GM12878 (cell line): ENCODE data around the gene RPS27L. TPM values are rescaled to one million over a fixed set of nuclear protein-coding genes. Genes with fewer than 3 reads are reported as not detected.

Experiments
- ASH2L ChIP-seq: fragments of 300-600, 200-600 bp; sonication (generic); IDR thresholded peaks from 2 replicates; pipeline ENCODE4 v1.6.1; 2017; ENCODE audit warnings: low read depth, mild to moderate bottlenecking, borderline replicate concordance
- CHD4 ChIP-seq: fragments of 200-600 bp; sonication (generic); IDR thresholded peaks from 2 replicates; pipeline ENCODE4 v1.6.1; 2016; ENCODE audit warnings: mild to moderate bottlenecking
- CTCF ChIP-seq, 3 experiments: IDR thresholded peaks in 2 of 3; conservative IDR thresholded peaks in 1 of 3; 2 replicates each; pipeline ENCODE4 v1.5.1; 2011; ENCODE audit warnings: low read depth in 3 of 3, low read length in 3 of 3, mild to moderate bottlenecking in 3 of 3, control low read depth in 2 of 3, moderate library complexity in 2 of 3, inconsistent platforms in 1 of 3, mixed read lengths in 1 of 3; ENCODE audit not compliant: control insufficient read depth in 2 of 3, insufficient read depth in 1 of 3; ENCODE audit errors: extremely low read depth in 1 of 3
- DPF2 ChIP-seq: fragments of 450-650 bp; IDR thresholded peaks from 2 replicates; pipeline ENCODE4 v1.6.1; 2017; ENCODE audit warnings: mild to moderate bottlenecking
- HDAC6 ChIP-seq: fragments of 200-600 bp; sonication (generic); IDR thresholded peaks from one replicate; pipeline ENCODE4 v1.8.0; 2017; ENCODE audit warnings: antibody characterized with exemption; ENCODE audit not compliant: unreplicated experiment
- KDM1A ChIP-seq: fragments of 200-600 bp; sonication (generic); IDR thresholded peaks from 2 replicates; pipeline ENCODE4 v1.6.1; 2016; ENCODE audit warnings: borderline replicate concordance
- KLF5 ChIP-seq: fragments of 450-650 bp; IDR thresholded peaks from 2 replicates; pipeline ENCODE4 v1.6.1; 2014; ENCODE audit warnings: mild to moderate bottlenecking; ENCODE audit not compliant: partially characterized antibody
- NR2C2 ChIP-seq: IDR thresholded peaks from 2 replicates; pipeline ENCODE4 v1.6.1; 2011; ENCODE audit warnings: borderline replicate concordance, low read depth; ENCODE audit not compliant: control insufficient read depth, insufficient read length
- POLR2AphosphoS5 ChIP-seq: IDR thresholded peaks from 2 replicates; pipeline ENCODE4 v1.6.1; 2011; ENCODE audit warnings: mild to moderate bottlenecking, low read length, inconsistent platforms
- RAD21 ChIP-seq: IDR thresholded peaks from 2 replicates; pipeline ENCODE4 v1.6.1; 2011; ENCODE audit warnings: mild to moderate bottlenecking, low read depth, low read length, moderate library complexity; ENCODE audit not compliant: insufficient read depth
- RELB ChIP-seq: fragments of 450-650 bp; IDR thresholded peaks from 2 replicates; pipeline ENCODE4 v1.6.1; 2017; ENCODE audit warnings: low read depth, mild to moderate bottlenecking, moderate library complexity
- SIX5 ChIP-seq: IDR thresholded peaks from 2 replicates; pipeline ENCODE4 v1.6.1; 2011; ENCODE audit warnings: mild to moderate bottlenecking, low read depth, low read length, moderate library complexity; ENCODE audit not compliant: severe bottlenecking
- SMAD1 ChIP-seq: fragments of 450-650 bp; IDR thresholded peaks from 2 replicates; pipeline ENCODE4 v1.6.1; 2018; ENCODE audit warnings: mild to moderate bottlenecking, low read depth; ENCODE audit not compliant: partially characterized antibody
- STAT3 ChIP-seq: IDR thresholded peaks from 2 replicates; pipeline ENCODE4 v1.6.1; 2011; ENCODE audit warnings: low read depth, low read length, improper control_type of control experiment
- YY1 ChIP-seq: IDR thresholded peaks from 2 replicates; pipeline ENCODE4 v1.6.1; 2011; ENCODE audit warnings: low read depth, mild to moderate bottlenecking, low read length
- ZBTB11 ChIP-seq: fragments of 450-650 bp; formaldehyde crosslinking; IDR thresholded peaks from 2 replicates; pipeline ENCODE4 v1.5.0; 2022; ENCODE audit warnings: mild to moderate bottlenecking, missing genetic modification characterization
- ZBTB40 ChIP-seq: fragments of 450-650 bp; IDR thresholded peaks from 2 replicates; pipeline ENCODE4 v1.6.1; 2016; ENCODE audit warnings: mild to moderate bottlenecking, moderate library complexity, borderline replicate concordance
- ZNF24 ChIP-seq: fragments of 450-650 bp; IDR thresholded peaks from 2 replicates; pipeline ENCODE4 v1.6.1; 2017; ENCODE audit warnings: antibody characterized with exemption, mild to moderate bottlenecking
- polyA plus RNA-seq, 11 experiments: library from polyadenylated mRNA; depleted of rRNA in 4 of 11; unstranded in 6 of 11; stranded (reverse) in 5 of 11; fragments of >200 nt; fragmentation: Nextera tagmentation in 4 of 11; fragmentation: Illumina TruSeq in 1 of 11; extraction: Ambion mirVana in 4 of 11; extraction: Trizol in 1 of 11; gene quantifications; 1 replicate in 1 of 11; 2 replicates in 10 of 11; pipeline versions ENCODE4 v1.2.1 to v1.2.3, GENCODE V29; 2011 to 2016; ENCODE audit warnings: inconsistent platforms in 2 of 11, missing spikeins in 2 of 11, low read depth in 1 of 11
- total RNA-seq, 4 experiments: library from RNA; depleted of rRNA in 3 of 4; stranded (reverse); fragments of >200 nt in 3 of 4; fragmentation: Illumina TruSeq in 1 of 4; extraction: Trizol in 1 of 4; gene quantifications; 2 replicates each; pipeline versions ENCODE4 v1.2.1 to v1.2.3, GENCODE V29; 2013 to 2021

Gene RPS27L
- total and polyA plus RNA-seq, 10 of the 15 experiments (the other 5 are each of a cell fraction or from before 2014, with no cell fraction given), result 133 to 970 (median 220) TPM

- no peak for TF ChIP-seq ZBTB11 (CRISPR knock-in tag)
- no peak for TF ChIP-seq STAT3
- TF ChIP-seq ZBTB40, result peak; percentile 63; the same call in 1 of the 2 replicates
- TF ChIP-seq DPF2, result peak; percentile 82
- no peak for TF ChIP-seq SIX5
- TF ChIP-seq HDAC6, result peak; percentile 82
- TF ChIP-seq RELB, result peak; percentile 50; the same call in 1 of the 2 replicates
- peak; percentile 90; the same call in 1 of the 2 replicates for TF ChIP-seq ASH2L
- no peak for TF ChIP-seq CTCF (IDR thresholded peaks at IDR 0.05 in 2 of 3, conservative IDR thresholded peaks at IDR 0.05 in 1 of 3; ENCODE audit: control insufficient read depth in 2 of 3, extremely low read depth in 1 of 3, insufficient read depth in 1 of 3, low read depth in 3 of 3, low read length in 3 of 3)
- no peak for TF ChIP-seq KDM1A
- no peak for TF ChIP-seq NR2C2
- TF ChIP-seq ZNF24, result 0 out of 2 replicates have a peak, but pooled peaks have one; percentile 9
- TF ChIP-seq RAD21, result 0 out of 2 replicates have a peak, but pooled peaks have one; percentile 5
- peak; percentile 98 for TF ChIP-seq POLR2AphosphoS5
- TF ChIP-seq YY1, result 0 out of 2 replicates have a peak, but pooled peaks have one; percentile 37
- TF ChIP-seq SMAD1, result peak; percentile 89
- TF ChIP-seq CHD4, result no peak
- TF ChIP-seq KLF5, result peak; percentile 73
These were observed at the start of gene RPS27L (continued) for GRCh38 chr15:63157118-63157843.
